B cell (primary cell): ENCODE measurements around the gene ANO9. TPM values are rescaled to one million over a fixed set of nuclear protein-coding genes. Genes with fewer than 3 reads are reported as not detected.

Source experiments
- ATAC-seq: fragments of 200-7000 bp; cut with Tn5 transposase; one replicate; pipeline ENCODE4 v1.10.0; 2021; ENCODE audit warnings: low read depth, mild to moderate bottlenecking, moderate number of reproducible peaks, moderate library complexity
- CTCF ChIA-PET: fragments of 350-600 bp; sonication (Branson Sonifier 250); formaldehyde crosslinking; loops from one replicate; lab custom pipeline; 2021; ENCODE audit warnings: antibody characterized with exemption, inconsistent platforms; lab: Charles Lee
- POLR2A ChIA-PET: fragments of 350-600 bp; sonication (Branson Sonifier 250); formaldehyde crosslinking; loops from one replicate; lab custom pipeline; 2021; ENCODE audit warnings: antibody characterized with exemption; lab: Charles Lee
- DNase-seq: peaks from one replicate; pipeline ENCODE4 v3.0.0; 2013
- H2AFZ ChIP-seq: 2 replicates; pipeline ENCODE4 v1.6.1; 2012; ENCODE audit warnings: mild to moderate bottlenecking, low read depth, low read length; ENCODE audit not compliant: insufficient read depth, poor library complexity, severe bottlenecking
- H3K27ac ChIP-seq, 2 donors: 1 replicate in 1 of 2; 2 replicates in 1 of 2; pipeline ENCODE4 v1.5.1; 2012 to 2013; ENCODE audit warnings: low read length in 2 of 2, mild to moderate bottlenecking in 2 of 2, moderate library complexity in 1 of 2
- H3K27me3 ChIP-seq, 4 experiments: fragments of 200-600 bp in 1 of 4; sonication (generic) in 1 of 4; replicated peaks in 1 of 4; 1 replicate in 2 of 4; 2 replicates in 2 of 4; pipeline versions ENCODE4 v1.6.1 to v1.7.0; 2013 to 2016; ENCODE audit warnings: low read length in 3 of 4, mild to moderate bottlenecking in 2 of 4, mixed read lengths in 1 of 4, moderate library complexity in 1 of 4; ENCODE audit not compliant: insufficient read depth in 4 of 4, control insufficient read depth in 3 of 4; ENCODE audit errors: control extremely low read depth in 1 of 4
- H3K36me3 ChIP-seq, 2 experiments: replicated peaks in 1 of 2; 1 replicate in 1 of 2; 2 replicates in 1 of 2; pipeline versions ENCODE4 v1.6.1 to v1.7.1; 2013; ENCODE audit warnings: low read length in 1 of 2; ENCODE audit not compliant: insufficient read depth in 2 of 2, control insufficient read depth in 1 of 2; ENCODE audit errors: control extremely low read depth in 1 of 2, extremely low read depth in 1 of 2
- H3K4me1 ChIP-seq, 2 donors: fragments of 200-600 bp in 1 of 2; sonication (generic) in 1 of 2; 1 replicate in 1 of 2; 2 replicates in 1 of 2; pipeline versions ENCODE4 v1.5.1 to v1.6.1; 2013 to 2017; ENCODE audit warnings: low read length in 2 of 2; ENCODE audit not compliant: control insufficient read depth in 2 of 2, insufficient read depth in 2 of 2
- H3K4me2 ChIP-seq: replicated peaks from 2 replicates; pipeline ENCODE3; 2012; ENCODE audit warnings: mild to moderate bottlenecking, low read depth, low read length; ENCODE audit not compliant: poor library complexity, severe bottlenecking
- H3K4me3 ChIP-seq, 5 experiments: fragments of 200-600 bp in 1 of 5; sonication (generic) in 1 of 5; 1 replicate in 3 of 5; 2 replicates in 2 of 5; pipeline versions ENCODE4 v1.5.1 to v1.7.0; 2011 to 2016; ENCODE audit warnings: low read length in 4 of 5, mild to moderate bottlenecking in 4 of 5, low read depth in 2 of 5, control low read depth in 1 of 5, moderate library complexity in 1 of 5; ENCODE audit not compliant: insufficient read depth in 1 of 5; ENCODE audit errors: control extremely low read depth in 1 of 5, extremely low read depth in 1 of 5
- H3K79me2 ChIP-seq: fragments of 200-600 bp; sonication (generic); one replicate; pipeline ENCODE4 v1.6.0; 2016; ENCODE audit warnings: low read length; ENCODE audit not compliant: control insufficient read depth, insufficient read depth
- H3K9ac ChIP-seq: fragments of 200-600 bp; sonication (generic); 2 replicates; pipeline ENCODE4 v1.6.1; 2017; ENCODE audit warnings: mild to moderate bottlenecking, low read length, moderate library complexity
- H3K9me3 ChIP-seq, 3 donors: one replicate each; pipeline versions ENCODE4 v1.6.1 to v1.7.1; 2013; ENCODE audit warnings: low read length in 2 of 3; ENCODE audit not compliant: control insufficient read depth in 2 of 3, insufficient read depth in 1 of 3; ENCODE audit errors: control extremely low read depth in 1 of 3
- H4K20me1 ChIP-seq: 2 replicates; pipeline ENCODE4 v1.6.0; 2012; ENCODE audit warnings: mild to moderate bottlenecking, low read length; ENCODE audit not compliant: insufficient read depth, control insufficient read depth, poor library complexity, severe bottlenecking
- H3K27ac Mint-ChIP-seq: one replicate; pipeline ENCODE4 v1.8.0; 2021; ENCODE audit warnings: mixed read lengths
- H3K27me3 Mint-ChIP-seq: one replicate; pipeline ENCODE4 v1.8.0; 2021; ENCODE audit warnings: mixed read lengths
- H3K4me1 Mint-ChIP-seq: one replicate; pipeline ENCODE4 v1.8.0; 2021; ENCODE audit warnings: mixed read lengths
- H3K4me3 Mint-ChIP-seq: one replicate; pipeline ENCODE4 v1.8.0; 2021; ENCODE audit warnings: mixed read lengths
- H3K9me3 Mint-ChIP-seq: one replicate; pipeline ENCODE4 v1.8.0; 2022; ENCODE audit warnings: mixed read lengths; ENCODE audit not compliant: insufficient read depth
- EZH2 ChIP-seq: IDR thresholded peaks from 2 replicates; pipeline ENCODE4 v1.6.1; 2012; ENCODE audit warnings: borderline replicate concordance, low read depth, mild to moderate bottlenecking, moderate library complexity, low read length; ENCODE audit not compliant: insufficient read depth, poor library complexity, severe bottlenecking
- WGBS: methylation state at CpG from one replicate; pipeline ENCODE4 v1.1.5; 2013; ENCODE audit warnings: missing lambda C conversion rate; ENCODE audit not compliant: insufficient coverage; 5-methylcytosine and 5-hydroxymethylcytosine counted together
- intact Hi-C: fragments of 100-400 bp; cut with micrococcal nuclease; formaldehyde crosslinking; loops from one replicate; pipeline ENCODE4 v1.10.0; 2022
- polyA plus RNA-seq: library from polyadenylated mRNA; depleted of rRNA; stranded (reverse); fragments of >200 nt; gene quantifications from 2 replicates; pipeline ENCODE4 v1.2.3, GENCODE V29; 2012
- total RNA-seq, 2 donors: library from RNA; stranded (reverse); fragments of 120-200 nt in 1 of 2; gene quantifications; 1 replicate in 1 of 2; 2 replicates in 1 of 2; pipeline versions ENCODE4 v1.2.3 to v1.2.4, GENCODE V29; 2013 to 2022
- TF ChIP-seq, protein P1 (sequence below): fragments of 200-600 bp; IDR thresholded peaks from one replicate; pipeline ENCODE4 v1.8.0; 2022; ENCODE audit warnings: antibody characterized with exemption, mild to moderate bottlenecking

The ANO9 gene
- total and polyA plus RNA-seq, 2 donors (not counting 1 experiment from before 2014, with no cell fraction given): 62.0 to 107 TPM

DNA sequence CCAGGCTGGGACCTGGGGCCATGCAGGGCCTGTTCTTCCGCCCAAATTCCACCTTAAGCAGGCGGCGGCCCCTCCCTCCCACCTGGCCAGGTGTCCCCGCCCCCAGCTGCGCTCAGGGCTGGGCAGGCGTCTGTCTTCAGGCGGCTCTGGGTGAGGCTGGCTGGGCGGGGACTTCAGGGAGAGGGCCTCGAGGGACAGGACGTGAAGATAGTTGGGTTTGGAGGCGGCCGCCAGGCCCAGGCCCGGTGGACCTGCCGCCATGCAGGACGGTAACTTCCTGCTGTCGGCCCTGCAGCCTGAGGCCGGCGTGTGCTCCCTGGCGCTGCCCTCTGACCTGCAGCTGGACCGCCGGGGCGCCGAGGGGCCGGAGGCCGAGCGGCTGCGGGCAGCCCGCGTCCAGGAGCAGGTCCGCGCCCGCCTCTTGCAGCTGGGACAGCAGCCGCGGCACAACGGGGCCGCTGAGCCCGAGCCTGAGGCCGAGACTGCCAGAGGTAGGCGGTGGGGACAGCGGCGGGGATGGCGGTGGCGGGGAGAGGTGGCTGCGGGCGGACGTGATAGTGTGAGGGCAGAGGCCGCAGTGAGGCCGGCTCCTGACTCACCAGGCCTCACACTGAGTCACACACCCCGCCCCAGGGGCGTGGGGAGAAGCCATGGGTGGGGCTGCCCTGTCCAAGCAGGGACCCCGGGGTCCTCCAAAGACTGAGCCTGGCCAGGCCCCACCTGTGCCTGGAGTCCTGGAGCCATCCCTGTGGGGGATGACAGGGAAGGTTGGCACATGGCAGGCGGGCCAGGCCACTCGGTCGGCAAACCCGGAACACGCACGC, 47.6 kb downstream of the ANO9 start, which contains the start of gene PKP3:
PKP3 (plus strand) TSS at position 176 of the 824 bp plus-strand sequence; CDS start at position 260, 84 bp downstream.
- H3K4me3 ChIP-seq: no peak within 1 kb of the TSS
- Mint-ChIP-seq H3K27me3 (no peaks in the 10 kb centered on the region), H3K27ac (no peak within 1 kb of the TSS), H3K4me3 (no peak within 1 kb of the TSS), H3K9me3 (no peaks in the 10 kb centered on the region), H3K4me1 (peaks cover 3% of the 10 kb centered on the region)
- peaks cover 12 to 15% of the 10 kb centered on the region in 2 donors for H3K4me1 ChIP-seq
- H3K79me2 ChIP-seq: no peaks in the 10 kb centered on the region
- H3K9me3 ChIP-seq: no peaks in the 10 kb centered on the region
- no peak for TF ChIP-seq EZH2
- TF ChIP-seq, protein P1, sequence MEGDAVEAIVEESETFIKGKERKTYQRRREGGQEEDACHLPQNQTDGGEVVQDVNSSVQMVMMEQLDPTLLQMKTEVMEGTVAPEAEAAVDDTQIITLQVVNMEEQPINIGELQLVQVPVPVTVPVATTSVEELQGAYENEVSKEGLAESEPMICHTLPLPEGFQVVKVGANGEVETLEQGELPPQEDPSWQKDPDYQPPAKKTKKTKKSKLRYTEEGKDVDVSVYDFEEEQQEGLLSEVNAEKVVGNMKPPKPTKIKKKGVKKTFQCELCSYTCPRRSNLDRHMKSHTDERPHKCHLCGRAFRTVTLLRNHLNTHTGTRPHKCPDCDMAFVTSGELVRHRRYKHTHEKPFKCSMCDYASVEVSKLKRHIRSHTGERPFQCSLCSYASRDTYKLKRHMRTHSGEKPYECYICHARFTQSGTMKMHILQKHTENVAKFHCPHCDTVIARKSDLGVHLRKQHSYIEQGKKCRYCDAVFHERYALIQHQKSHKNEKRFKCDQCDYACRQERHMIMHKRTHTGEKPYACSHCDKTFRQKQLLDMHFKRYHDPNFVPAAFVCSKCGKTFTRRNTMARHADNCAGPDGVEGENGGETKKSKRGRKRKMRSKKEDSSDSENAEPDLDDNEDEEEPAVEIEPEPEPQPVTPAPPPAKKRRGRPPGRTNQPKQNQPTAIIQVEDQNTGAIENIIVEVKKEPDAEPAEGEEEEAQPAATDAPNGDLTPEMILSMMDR: no peak
- no peaks in the 10 kb centered on the region for H4K20me1 ChIP-seq
- H2AFZ ChIP-seq: no peak within 1 kb of the TSS
- intact Hi-C loops: no loop called here
- ChIA-PET POLR2A (no interaction called here), CTCF (no interaction called here)
- H3K36me3 ChIP-seq: no peaks in the 10 kb centered on the region
- peaks cover 0 to 7% (median 0%) of the 10 kb centered on the region in 4 experiments for H3K27me3 ChIP-seq
- no peak for DNase-seq
- H3K4me2 ChIP-seq: no peak within 1 kb of the TSS
- no peak within 1 kb of the TSS for H3K9ac ChIP-seq
- 96% methylated on average over 34 of the region's 57 CpGs for WGBS
- H3K27ac ChIP-seq: no peak within 1 kb of the TSS
- no peak for ATAC-seq
